Activated CD4-positive, alpha-beta T cell treated with anti-CD3 and anti-CD28 coated beads for 48 hours (primary cell): ENCODE data around the gene MAD1L1.

Source experiments
- DNase-seq: peaks from one replicate; pipeline ENCODE4 v3.0.0-alpha.2; 2020

The MAD1L1 gene

GRCh38 chr7:2053395-2053794 is 179.3 kb downstream of the MAD1L1 start:
- no peak for DNase-seq

- no peak for DNase-seq
Observed at GRCh38 chr7:2052657-2053048, 180.1 kb downstream of the MAD1L1 start.

- DNase-seq, result no peak
Observed at GRCh38 chr7:2051707-2052656, 180.8 kb downstream of the MAD1L1 start.

DNA sequence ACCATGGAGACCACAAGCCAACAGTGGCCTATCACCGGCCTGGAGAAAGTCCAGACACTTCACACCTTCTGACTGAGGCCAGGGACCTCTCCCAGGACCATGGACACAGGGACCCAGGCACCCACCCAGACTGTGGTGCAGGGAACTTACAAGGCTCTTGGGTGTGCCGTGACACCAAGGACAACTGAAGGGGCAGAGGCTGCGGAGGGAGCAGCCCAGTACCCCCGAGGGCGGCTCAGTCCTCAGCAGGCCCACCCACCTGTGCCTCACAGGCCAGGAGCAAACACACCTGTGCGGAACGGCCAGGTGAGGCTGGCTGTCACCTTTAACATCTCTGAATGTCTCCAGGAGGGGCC is 182.3 kb downstream of the MAD1L1 start:
- DNase-seq, result no peak

DNA sequence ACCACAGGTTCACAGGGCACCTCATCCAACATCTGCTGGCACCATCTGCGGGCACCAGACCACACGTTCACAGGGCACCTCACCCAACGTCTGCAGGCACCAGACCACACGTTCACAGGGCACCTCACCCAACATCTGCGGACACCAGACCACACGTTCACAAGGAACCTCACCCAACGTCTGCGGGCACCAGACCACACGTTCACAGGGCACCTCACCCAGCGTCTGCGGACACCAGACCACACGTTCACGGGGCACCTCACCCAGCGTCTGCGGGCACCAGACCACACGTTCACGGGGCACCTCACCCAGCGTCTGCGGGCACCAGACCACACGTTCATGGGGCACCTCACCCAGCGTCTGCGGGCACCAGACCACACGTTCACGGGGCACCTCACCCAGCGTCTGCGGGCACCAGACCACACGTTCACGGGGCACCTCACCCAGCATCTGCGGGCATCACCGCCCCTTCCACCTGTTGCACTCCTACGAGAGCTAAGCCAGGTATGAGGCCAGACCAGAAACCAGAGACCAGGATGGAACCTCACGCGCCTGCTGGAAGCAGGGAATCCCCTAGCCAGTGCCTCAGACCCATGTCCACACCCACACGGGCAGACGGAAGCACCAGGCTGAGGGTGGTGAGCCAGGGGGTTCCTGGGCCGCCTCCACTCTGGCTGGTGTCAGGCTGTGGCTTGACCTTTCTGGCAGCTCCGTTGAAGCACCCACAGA is 182.8 kb downstream of the MAD1L1 start:
- DNase-seq, result no peak

DNA sequence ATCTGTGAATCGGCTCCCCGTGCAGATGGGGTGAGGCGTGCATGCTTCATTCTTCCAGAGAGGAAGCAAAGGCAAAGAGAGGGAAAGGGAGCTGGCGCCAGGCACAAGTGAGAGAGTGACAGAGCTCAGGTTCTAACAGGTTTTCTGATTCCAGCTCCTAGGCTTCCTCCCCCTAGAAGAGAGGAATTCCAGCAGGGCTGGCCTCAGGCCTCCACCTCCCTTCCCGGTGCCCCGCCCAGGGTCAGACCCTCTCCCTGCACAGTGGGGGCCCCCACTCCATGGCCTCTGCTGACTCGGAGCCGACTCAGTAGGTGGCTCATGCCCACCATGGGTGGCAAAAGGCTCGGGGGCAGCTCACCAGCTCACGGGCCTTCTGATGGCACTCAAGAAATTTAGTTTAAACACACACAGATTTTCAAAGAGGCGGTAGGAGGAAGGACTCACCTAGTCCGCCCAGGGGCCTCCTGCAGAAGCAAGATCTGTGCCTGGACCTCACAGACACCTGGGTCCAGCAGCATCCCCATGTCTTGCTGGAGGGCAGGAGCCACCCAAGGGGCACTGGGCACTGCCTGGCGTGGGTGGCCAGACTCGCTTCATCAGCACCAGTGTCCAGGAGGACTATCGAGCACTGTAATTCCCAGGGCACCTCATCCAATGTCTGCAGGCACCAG is 183.5 kb downstream of the MAD1L1 start:
- no peak for DNase-seq

GRCh38 chr7:2048531-2048930 is 184.2 kb downstream of the MAD1L1 start:
- DNase-seq, result no peak

DNA sequence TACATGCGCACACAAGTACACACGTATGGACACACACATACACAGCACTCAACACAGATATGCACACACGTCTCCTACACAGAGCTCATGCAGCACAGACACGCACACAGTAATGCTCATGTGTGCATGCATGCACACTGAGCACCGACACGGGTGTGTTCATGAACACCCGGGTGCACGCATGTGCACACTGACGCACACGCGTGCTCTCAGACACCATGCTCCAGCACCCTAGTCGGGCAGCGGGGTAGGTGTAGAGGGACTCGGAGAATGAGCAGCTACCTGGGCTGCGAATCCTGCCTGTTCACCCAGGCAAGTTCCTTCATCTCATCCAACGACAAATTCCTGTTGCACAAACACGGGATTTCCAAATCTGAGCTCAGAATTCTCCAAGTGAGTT is 184.7 kb downstream of the MAD1L1 start:
- DNase-seq, result no peak

- no peak for DNase-seq
Observed at GRCh38 chr7:2046581-2047565, 185.9 kb downstream of the MAD1L1 start.

GRCh38 chr7:2045559-2046405 is 187.0 kb downstream of the MAD1L1 start:
- no peak for DNase-seq

DNA sequence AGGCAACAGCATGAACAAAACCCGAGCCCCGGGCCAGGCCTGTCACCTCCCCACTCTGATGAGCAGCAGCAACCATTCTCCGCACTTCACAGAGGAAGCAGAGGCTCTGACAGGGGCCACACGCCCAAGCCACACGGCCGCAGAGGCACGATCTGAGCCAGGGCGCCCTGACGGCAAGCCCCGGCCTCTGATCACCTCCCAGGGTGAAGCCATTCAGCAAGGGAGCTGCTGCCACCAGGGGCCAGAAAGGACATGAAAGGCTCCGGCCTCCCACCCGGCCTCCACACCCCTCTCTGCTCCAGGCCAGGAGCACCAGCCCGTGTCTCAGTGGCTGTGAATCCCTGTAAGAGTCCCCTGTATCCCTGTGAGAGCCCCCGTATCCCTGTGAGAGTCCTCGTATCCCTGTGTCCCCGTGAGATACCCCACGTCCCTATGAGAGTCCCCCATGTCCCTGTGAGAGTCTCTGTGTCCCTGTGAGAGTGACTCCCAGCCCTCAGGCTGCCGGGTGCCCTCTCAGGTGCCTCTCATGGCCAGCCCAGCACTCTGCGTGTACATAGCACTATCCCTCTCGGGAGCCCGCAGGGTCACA is 187.8 kb downstream of the MAD1L1 start:
- no peak for DNase-seq

DNA sequence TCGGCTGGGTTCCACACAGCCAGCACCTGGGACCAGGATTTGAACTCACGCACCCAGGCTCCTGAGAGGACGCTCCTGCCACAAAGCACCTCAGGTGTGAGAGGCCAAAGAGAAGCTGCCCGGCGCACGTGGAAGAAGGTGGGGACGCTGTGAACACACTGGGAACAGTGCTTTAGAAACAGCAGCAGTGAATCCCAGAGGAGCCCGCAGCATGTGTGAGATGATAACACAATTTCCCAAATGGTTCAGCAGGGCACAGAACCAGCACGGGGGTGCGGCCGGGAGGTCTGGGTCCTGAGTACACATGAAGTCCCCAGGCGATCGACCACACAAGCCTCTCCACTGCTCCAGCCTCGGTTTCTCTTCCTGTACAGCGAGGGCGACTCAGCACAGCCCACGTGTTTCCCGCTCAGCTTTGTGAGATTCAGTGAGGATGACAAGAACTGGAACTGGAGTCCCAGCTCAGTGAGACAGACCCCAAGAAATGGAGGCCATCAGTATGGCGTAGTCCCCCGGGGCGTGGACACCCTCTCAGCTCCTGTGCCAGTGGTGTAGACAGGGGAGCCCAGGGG is 188.3 kb downstream of the MAD1L1 start:
- DNase-seq, result no peak

GRCh38 chr7:2043316-2044039 is 189.3 kb downstream of the MAD1L1 start:
- no peak for DNase-seq

DNA sequence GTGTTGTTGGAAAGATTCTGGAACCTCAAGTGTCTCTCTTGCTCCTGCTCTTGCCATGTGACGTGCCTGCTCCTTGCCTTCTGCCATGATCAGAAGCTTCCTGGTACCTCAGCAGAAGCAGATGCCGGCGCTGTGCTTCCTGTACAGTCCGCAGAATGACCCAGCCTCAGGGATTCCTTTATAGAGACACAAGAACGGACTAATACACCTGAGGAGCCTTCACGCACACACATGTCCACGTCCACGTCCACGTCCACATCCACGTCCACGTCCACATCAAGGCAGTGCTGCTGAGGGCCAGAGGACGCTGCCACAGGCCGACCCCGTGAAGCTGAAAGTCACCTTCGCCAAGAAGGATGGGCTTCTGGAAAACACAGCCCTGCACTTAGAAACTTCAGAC is 190.1 kb downstream of the MAD1L1 start:
- DNase-seq, result no peak

GRCh38 chr7:2041496-2042367 is 191.0 kb downstream of the MAD1L1 start:
- DNase-seq, result no peak

DNA sequence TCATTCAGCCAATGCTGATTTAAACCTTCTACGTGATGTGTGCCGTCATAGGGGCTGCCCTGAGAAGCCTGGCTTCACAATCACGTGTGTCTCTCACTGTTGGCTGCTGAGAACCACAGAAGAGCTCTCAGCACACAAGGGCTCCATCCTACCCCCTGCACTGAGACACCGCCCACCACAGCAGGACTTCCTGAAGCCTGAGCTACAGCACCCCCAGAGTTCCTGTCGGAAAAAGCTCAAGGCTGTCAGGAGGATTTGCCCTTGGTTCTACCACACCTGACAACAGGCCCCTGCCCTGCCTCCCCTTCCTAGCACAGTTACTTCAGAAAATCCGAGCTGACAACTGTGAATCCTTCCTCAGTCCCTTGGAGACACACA is 191.9 kb downstream of the MAD1L1 start:
- no peak for DNase-seq

DNA sequence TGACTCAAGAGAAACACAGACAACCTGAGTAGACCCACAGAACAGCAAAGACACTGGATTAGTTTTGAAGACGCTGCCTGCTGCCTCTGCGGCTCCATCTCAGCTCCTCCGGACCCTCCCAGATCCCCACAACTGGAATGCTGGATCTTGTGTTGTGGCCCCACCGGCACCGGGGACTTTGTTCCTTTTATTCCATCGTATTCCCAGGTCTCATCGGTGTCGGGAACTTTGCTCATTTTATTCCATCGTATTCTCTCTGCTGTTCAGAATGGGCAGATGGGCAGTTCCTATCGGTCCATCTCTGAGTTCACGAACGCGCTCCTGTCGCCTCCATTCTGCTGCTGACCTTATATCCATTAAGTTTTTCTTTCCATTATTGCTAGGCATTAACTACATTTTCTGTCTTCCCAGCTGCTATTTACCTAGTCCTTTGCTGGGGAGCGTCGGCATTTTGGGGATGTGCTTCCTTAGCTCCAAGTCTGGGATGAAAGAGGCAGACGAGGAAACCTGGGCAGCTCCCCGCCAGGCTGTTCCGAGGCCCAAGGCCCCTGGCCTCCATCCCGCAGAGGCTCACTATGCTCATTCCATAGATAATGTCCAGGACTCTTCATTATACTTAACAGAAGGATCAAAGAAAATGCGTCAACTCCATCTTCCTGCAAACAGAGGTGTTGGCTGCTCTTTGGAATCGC is 192.4 kb downstream of the MAD1L1 start:
- DNase-seq, result no peak
